AG08396 (cell line): ENCODE results near the gene KCNAB1.
"Not testable (repeated sequence)": the region's sequence is repeated elsewhere in the genome, so short reads cannot be mapped to it uniquely, and the experiment has no call there.

ENCODE experiments used
- DNase-seq: peaks from one replicate; pipeline ENCODE4 v3.0.0; 2012; ENCODE audit warnings: low spot score, mixed read lengths

The KCNAB1 gene

DNA sequence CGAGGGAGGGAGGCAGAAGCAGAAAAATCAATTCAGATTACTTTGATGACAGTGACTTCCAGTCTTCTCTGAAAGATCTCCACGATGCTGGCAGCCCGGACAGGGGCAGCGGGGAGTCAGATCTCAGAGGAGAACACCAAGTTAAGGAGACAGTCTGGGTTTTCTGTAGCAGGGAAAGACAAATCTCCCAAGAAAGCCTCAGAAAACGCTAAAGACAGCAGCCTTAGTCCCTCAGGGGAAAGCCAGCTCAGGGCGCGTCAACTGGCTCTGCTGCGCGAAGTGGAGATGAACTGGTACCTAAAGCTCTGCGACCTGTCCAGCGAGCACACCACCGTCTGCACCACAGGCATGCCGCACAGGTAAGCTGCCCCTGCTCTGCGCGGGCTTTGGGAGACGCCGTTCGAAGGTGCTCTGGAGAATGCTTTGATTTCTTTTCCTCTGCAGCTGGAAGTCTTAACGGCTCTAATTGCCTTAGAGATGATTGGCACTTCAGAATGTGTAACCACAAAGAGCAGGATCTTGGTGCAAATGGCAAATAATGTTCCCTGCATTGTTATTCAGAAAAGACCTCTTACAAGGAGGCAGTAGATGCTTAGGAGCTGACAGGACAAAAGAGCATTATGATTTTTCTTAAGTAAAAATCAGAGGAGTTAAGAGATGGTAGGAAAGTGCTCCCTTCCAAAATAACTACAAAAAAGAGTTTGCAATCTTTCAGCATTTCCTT lies at the start of gene KCNAB1:
Gene KCNAB1 (plus strand): TSS at position 51 of the 724 bp plus-strand sequence.
- no peak for DNase-seq

DNA sequence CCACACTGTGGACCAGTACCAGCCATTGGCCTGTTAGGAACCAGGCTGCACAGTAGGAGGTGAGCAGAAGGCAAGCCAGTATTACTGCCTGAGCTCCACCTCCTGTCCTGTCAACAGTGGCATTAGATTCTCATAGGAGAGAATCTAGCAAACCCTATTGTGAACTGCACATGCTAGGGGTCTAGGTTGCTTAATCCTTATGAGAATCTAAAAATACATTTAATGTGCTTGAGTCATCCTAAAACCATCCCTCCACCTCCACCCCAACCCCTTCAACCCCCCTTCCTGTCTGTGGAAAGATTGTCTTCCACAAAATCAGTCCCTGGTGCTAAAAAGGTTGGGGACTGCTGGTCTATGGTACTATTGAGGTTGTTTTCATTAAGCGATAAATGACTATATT lies 49.3 kb upstream of the KCNAB1 start:
- DNase-seq, result no peak

DNA sequence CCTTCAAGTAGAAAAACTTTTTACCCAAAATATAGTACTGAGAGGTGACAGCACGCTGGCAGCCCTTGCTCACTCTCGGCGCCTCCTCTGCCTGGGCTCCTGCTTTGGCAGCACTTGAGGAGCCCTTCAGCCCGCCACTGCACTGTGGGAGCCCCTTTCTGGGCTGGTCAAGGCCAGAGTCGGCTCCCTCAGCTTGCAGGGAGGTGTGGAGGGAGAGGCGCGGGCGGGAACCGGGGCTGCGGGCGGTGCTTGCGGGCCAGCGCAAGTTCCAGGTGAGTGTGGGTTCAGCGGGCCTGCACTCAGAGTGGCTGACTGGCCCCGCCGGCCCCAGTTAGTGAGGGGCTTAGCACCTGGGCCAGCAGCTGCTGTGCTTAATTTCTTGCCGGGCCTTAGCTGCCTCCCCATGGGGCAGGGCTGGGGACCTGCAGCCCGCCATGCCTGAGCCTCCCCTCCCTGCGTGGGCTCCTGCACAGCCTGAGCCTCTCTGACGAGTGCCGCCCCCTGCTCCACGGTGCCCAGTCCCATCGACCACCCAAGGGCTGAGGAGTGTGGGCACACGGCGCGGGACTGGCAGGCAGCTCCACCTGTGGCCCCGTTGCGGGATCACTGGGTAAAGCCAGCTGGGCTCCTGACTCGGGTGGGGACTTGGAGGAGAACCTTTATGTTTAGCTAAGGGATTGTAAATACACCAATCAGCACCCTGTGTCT lies 47.3 kb upstream of the KCNAB1 start:
- DNase-seq, result not testable (repeated sequence)

DNA sequence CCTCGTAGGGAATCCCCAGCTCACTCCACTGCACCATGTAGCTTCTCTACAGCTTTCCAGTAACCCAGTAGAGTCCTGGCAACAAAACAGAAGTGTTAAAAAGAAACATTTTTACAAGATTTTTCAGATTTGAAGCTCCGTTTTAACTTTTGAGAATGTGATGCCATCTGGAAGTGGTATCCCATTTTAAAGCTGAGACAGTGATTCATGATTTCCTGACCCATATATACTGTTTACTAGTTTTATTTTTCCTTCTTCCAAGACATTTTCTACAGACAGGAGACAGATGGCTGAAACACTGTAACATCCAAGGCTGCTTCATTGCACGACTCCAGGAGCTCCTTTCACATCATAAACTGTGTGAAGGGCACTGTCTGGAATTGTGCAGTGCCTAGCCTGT lies 30.3 kb upstream of the KCNAB1 start:
- DNase-seq, result no peak

DNA sequence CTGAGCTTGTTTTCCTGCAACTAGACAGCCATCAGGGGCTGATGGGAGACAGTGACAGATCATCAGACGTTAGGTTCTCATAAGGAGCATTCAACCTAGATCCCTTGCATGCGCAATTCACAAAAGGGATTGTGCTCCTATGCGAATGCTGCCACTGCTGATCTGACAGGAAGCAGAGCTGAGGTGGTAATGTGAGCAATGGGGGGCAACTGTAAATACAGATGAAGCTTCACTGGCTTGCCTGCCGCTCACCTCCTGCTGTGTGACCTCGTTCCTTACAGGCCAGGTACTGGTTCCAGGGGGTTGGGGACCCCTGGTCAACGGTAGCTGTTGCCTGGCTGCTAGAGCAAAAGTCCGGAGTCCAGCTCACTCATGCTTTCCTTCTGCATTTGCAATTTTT lies 26.4 kb upstream of the KCNAB1 start:
- DNase-seq, result no peak

DNA sequence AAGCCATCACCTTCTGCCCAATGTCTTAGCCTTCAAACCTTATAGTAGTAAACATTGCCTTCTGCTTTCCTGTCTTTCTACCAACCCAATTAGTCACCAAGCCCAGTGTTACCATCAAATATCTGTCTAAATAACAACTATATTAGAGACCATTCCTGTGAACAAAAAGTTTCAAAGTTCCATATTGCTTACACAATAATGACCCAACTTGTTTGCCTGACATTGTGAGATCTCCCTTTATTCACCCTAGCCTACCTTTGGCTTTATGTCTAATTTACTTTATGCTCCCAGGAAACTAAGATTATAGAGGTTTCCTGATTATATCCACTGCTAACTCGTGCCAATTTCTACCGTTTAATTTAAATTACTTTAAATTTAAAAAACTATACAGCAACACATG lies 26.0 kb upstream of the KCNAB1 start:
- no peak for DNase-seq

DNA sequence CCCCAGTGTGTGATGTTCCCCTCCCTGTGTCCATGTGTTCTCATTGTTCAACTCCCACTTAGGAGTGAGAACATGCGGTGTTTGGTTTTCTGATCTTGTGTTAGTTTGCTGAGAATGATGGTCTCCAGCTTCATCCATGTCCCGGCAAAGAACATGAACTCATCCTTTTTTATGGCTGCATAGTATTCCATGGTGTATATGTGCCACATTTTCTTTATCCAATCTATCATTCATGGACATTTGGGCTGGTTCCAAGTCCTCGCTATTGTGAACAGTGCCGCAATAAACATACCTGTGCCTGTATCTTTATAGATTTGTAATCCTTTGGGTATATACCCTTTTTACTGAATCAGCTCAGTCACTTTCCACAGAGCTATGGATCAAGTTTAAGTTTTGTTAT lies 24.7 kb upstream of the KCNAB1 start:
- not testable (repeated sequence) for DNase-seq

DNA sequence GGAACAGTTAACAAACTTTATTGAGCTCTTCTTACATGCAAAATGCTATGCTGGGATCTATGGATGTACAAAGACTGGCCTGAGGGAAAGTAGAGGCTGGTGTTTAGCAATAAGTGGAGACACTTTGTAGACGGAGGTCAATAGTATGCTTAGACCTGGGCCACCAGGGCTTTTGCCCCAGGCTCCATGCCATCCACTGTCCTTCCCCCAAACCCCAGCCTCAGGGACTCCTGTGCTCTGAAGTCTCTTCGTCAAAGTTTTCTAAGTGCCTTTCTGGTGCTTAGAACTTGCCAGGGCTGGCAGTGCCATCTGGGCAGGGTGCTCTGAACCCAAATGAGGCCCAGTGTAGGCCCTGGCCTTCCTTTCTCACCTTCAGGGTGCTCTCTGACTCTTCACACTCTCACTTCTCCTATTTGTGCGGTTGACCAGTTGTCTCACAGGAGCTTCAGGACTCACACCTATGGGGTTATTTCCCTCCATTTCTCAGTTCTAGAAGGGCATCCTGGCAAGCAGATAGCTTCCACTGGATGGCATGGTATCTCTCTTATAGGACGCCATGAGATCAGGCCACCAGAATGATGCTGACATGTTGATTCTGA lies 21.8 kb upstream of the KCNAB1 start:
- no peak for DNase-seq

DNA sequence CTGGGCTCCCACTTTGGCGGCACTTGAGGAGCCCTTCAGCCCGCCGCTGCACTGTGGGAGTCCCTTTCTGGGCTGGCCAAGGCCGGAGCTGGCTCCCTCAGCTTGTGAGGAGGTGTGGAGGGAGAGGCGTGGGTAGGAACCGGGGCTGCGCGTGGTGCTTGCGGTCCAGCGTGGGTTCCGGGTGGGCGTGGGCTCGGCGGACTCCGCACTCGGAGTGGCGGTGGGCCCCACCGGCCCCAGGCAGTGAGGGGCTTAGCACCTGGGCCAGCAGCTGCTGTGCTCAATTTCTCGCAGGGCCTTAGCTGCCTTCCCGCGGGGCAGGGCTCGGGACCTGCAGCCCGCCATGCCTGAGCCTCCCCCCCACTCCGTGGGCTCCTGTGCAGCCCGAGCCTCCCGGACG lies 21.0 kb upstream of the KCNAB1 start:
- DNase-seq, result not testable (repeated sequence)

DNA sequence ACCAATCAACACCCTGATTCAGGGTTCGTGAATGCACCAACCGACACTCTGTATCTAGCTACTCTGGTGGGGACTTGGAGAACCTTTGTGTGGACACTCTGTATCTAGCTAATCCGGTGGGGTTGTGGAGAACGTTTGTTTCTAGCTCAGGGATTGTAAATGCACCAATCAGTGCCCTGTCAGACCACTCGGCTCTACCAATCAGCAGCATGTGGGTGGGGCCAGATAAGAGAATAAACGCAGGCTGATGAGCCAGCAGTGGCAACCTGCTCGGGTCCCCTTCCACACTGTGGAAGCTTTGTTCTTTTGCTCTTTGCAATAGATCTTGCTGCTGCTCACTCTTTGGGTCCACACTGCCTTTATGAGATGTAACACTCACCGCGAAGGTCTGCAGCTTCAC lies 20.4 kb upstream of the KCNAB1 start:
- not testable (repeated sequence) for DNase-seq

DNA sequence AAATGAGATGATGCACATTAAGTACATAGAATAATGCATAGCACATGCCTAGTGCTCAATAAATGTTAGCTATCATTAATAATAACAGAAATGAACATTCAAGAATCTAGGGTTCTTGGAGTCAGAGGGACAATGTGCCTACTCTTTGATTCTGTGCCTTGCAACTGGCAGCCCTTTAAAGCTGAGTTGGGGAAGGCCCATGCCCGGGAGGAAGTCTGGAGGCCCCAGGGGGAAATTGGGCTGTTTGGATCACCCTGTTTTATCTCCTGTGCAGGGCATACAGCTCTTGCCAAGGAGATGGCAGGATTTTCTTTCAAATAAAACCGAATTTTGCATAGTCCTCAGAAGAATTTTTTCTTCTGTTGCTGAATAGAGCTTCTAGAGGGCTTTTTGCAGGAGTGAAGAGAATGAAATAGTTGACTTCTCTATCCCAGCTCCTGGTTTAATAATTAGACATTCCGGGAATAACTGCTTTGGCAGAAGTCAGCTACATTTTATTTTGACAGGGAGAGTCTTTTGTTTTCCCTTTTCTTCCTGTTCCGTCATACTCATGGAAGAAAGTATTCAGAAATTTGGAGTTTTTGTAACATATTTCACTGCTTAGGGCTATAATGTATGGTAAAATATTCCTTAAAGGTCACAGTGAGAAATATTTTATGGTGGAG lies 18.0 kb upstream of the KCNAB1 start:
- no peak for DNase-seq

DNA sequence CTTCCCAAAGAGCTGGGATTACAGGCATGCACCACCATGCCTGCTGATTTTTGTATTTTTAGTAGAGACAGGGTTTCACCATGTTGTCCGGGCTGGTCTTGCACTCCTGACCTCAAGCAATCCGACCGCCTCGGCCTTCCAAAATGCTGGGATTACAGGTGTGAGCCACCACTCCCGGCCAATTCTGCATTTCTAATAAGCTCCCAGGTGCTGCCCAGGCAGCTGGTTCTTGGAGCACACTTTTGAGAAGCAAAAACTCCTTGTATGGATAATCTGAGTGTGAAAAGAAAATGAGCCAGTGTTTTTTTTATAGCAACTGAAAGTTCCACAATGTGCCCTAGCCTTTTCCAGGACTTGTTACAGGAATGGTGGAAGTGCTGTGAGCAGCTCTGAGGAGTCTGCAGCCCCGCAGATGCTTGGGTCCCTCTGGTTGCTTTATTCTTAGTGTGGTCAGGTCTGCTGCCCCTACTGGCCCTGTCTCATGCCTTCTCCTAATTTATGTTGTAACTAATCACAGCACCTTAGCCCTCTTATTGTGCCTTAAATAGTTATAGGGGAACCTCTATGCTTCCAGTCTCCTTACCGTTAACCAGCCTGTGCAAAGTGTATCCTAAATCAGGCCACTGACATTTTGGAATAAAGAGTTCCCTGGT lies 13.5 kb upstream of the KCNAB1 start:
- DNase-seq, result no peak

DNA sequence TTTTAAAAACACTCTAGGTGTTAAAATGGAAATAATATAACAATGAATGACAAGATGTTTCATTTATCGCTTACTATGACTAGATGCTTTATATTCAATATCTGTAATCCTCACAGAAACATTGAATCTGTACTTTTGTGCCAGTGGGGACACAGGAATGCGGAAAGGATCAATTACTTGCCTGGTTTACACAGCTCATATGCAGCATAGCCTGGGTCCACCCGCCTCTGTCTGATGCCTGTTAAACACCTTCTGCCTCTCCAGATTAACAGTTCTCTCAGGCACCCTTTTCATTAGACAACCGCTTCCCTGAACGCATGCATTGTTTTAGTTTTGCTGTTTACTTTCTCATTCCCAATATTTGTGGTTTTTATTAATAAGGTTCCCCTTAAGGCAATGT lies 12.9 kb upstream of the KCNAB1 start:
- DNase-seq, result no peak

DNA sequence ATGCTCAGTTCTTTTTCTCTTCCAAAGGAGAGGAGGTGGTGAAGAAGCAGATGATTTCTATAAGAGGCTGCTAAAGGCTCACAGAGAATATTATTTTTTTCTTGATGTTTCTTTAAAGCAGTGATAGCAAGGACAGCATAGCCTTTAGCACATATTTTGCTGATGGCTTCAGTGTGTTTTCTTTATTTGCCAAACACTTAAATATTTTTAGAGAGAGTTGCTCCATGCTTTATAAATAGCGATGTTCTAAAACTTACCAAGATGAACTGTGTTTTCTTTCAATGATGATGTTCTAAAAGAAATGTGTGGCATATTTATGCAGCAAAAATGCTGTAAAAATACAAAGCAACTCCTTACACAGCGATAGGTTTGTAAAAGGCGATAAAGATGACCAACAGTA lies 11.8 kb upstream of the KCNAB1 start:
- no peak for DNase-seq

DNA sequence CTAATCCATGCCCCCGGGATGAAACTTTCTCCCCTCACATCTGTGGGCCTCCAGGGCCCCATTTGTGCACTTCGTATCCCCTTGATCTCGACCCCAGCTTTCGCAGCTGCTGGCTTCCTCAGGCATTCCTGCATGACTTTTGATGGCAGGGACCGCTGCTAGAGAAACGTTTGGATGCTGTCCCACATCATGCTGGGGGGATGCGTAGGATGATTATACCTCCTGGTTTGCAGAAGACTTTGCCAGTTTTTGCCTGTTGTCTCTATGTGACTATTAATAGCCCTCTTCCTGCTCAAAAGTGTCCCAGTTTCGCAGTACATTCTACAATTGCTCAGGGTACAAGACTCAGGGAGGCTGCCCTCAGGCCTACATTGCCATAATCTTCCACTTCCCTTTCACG lies 10.4 kb upstream of the KCNAB1 start:
- DNase-seq, result no peak

DNA sequence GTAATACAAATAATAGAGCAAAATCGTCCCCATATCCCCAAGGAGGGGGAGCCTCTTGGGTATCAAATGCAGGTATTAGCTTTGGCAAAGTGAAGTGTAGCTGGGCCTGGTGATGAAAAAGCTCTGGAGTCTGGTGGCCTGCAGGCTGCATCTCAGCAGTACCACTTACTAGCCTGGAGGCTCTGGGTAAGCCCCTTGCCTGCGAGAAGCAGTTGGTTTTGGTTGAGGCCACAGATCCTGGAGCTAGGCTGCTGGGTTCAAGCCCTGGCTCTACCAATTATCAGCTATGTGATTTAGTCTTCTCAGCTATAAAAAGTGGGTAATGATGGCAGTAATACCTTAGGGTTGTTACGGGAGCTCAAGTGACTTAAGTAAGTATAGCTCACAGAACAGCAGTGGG lies 6.1 kb downstream of the KCNAB1 start:
- no peak for DNase-seq

DNA sequence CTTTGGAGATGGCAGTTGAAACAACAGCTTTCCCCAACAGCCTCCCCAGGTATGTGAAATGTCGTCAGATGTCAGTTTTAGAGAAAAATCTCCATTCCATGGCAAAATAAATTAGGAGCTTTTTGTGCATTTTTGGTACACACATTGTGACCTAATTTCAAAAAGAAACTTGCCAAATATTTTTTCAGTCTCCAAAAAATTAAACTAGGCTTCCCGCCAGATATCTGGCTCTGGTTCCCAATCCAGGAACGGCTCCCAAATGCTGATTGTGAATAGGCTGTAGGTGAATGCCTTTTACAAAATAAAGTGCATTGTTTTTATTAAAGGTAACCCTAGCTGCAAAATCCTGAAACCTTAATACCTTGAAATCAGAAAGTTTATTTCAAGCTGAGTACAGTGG lies 10.9 kb downstream of the KCNAB1 start:
- DNase-seq, result no peak

DNA sequence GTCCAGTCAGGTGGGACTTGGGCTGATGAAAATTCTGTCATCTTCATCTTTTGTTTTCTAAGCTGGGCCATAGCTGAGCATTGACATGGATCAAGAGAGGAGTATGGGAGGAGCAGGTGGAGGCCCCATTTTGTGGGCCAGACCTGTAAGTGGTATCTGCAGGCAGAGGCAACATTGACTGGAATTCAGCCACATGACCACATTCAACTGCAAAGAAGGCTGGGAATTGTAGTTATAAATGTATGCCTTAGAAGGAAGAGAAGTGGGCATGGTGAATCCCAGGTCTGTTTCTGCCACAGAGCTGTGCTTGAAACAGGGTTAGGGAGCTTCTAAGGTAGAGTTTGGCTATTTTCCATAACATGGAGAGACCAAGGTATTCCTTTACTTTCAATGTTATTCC lies 11.4 kb downstream of the KCNAB1 start:
- DNase-seq, result no peak

DNA sequence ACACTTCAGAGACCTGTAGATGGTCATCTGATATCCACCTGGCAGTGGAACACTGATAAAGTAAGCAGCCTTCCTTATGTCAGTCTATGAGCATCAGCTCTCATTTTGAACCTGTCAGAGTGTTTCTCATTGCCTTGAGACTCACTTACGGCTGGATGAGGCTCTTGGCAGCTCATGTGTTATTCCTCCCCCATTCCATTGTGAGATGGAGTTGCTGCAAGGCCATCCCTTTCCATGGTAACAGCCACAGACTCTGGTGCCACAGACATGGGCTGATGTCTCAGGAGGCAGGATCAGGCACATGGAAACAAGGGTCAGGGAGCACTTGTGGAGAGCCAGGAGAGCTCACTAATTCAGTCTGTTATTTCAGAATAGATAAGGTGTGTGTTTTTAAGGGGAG lies 11.9 kb downstream of the KCNAB1 start:
- DNase-seq, result no peak

DNA sequence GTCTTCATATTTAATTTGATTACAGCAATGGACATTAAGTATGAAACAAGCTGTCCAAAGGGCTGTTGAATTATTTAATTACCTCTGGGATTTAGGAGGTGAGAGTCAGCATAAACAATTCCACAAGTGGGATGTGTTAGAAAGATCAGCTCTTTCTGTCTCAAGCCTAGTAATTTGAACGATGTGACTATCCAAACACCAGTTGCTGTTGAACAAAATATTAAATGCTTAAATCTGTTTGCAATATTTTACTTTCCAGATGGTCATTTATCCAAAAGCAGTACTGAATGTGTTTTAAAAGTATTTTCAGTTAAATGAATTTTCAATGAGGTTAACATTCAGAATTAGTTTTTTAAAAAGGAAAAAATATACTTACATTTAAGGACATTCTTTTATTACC lies 12.7 kb downstream of the KCNAB1 start:
- no peak for DNase-seq

DNA sequence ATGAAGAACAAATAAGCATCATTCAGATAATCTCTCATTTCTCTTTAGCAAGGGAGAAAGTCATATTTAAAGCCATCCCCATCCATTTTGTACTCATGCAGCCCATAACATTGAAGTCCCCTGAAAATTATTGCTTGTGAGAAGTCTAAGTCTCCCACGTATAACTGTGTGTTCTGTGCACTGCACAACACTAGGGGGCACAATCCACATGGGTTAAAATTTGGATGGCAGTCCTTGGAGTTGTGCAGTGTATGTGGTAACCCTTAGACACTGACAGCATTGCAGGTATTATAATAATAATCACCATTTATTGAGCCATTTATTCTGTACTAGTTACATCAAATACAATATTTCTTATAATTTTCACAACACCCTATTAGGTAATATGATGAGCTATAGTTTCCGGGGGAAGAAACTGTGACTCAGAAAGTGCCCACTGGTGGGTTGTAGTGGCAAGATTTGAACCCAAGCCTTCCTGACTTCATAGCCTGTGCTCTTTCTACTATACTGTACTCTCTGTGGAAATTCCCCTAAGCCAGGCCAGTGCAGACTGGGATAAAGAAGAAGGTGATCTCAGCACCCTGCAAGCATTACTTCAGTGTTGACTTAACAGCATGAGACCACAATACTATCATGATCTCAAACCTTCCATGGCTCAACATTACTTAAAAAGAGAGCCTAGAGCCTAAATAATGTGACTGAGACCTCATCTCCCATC lies 15.7 kb downstream of the KCNAB1 start:
- no peak for DNase-seq

DNA sequence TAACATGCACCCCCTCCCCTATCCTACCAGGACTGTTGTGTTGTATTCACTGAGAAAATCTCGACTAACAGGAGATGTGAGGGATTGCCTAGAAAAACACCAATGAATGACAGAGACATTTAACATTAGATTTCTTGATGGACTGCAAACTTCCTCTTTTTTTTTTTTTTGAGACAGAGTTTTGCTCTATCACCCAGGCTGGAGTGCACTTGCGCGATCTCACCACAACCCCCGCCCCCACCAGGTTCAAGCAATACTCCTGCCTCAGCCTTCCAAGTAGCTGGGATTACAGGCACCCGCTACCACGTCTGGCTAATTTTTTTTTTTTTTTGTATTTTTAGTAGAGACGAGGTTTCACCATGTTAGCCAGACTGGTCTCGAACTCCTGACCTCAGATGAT lies 17.0 kb downstream of the KCNAB1 start:
- not testable (repeated sequence) for DNase-seq
